ENCODE results near the gene ERICH6B. TPM values are rescaled to one million over a fixed set of nuclear protein-coding genes. Genes with fewer than 3 reads are reported as not detected.

Gene ERICH6B
- total RNA-seq, 4 donors from 2014 or later = not detected

GRCh38 chr13:45590066-45590465 is 25.5 kb downstream of the ERICH6B start:
- Histone ChIP-seq H3K9me3 (no peaks in the 10 kb centered on the region), H3K27me3 (no peaks in the 10 kb centered on the region), H3K4me3 (no peak overlapping the region), H3K27ac (no peak overlapping the region), H3K36me3 (no peaks in the 10 kb centered on the region), H3K4me1 (no peaks in the 10 kb centered on the region)
- intact Hi-C loops (cut with DNase I; ENCODE audit: low total_unique reads) = no loop called here
- TF ChIP-seq, protein P1, sequence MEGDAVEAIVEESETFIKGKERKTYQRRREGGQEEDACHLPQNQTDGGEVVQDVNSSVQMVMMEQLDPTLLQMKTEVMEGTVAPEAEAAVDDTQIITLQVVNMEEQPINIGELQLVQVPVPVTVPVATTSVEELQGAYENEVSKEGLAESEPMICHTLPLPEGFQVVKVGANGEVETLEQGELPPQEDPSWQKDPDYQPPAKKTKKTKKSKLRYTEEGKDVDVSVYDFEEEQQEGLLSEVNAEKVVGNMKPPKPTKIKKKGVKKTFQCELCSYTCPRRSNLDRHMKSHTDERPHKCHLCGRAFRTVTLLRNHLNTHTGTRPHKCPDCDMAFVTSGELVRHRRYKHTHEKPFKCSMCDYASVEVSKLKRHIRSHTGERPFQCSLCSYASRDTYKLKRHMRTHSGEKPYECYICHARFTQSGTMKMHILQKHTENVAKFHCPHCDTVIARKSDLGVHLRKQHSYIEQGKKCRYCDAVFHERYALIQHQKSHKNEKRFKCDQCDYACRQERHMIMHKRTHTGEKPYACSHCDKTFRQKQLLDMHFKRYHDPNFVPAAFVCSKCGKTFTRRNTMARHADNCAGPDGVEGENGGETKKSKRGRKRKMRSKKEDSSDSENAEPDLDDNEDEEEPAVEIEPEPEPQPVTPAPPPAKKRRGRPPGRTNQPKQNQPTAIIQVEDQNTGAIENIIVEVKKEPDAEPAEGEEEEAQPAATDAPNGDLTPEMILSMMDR (IDR thresholded peaks at IDR 0.05) = no peak
- no peak for TF ChIP-seq POLR2A (IDR thresholded peaks at IDR 0.05)
- no peak for DNase-seq

DNA sequence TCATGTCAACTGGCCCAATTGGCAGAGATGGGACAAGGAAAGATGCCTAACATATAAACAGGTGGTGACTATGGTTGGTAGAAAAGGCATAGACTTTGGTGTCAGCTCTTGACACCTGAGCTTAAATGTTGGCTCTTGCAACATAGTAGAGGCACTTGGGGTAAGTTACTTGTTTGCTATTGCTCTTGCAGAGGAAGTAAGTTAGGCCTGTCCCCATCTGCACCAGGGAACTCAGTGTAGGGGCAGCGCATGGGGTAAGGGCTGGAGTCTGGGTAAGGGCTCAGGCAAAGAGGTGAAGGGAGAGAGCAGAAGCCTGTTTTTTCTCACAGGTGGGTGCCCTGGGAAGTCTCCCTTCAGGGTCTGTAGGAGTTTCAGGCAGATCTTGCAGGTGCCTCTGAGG is 27.6 kb downstream of the ERICH6B start:
- Histone ChIP-seq H3K36me3 (no peaks in the 10 kb centered on the region), H3K27me3 (no peaks in the 10 kb centered on the region), H3K27ac (no peak overlapping the region), H3K9me3 (no peaks in the 10 kb centered on the region), H3K4me3 (no peak overlapping the region), H3K4me1 (no peaks in the 10 kb centered on the region)
- TF ChIP-seq, protein P1 (IDR thresholded peaks at IDR 0.05) = no peak
- no peak for TF ChIP-seq POLR2A (IDR thresholded peaks at IDR 0.05)
- intact Hi-C loops (cut with DNase I; ENCODE audit: low total_unique reads) = no loop called here
- no peak for DNase-seq

- Histone ChIP-seq H3K4me1 (no peaks in the 10 kb centered on the region), H3K9me3 (no peaks in the 10 kb centered on the region), H3K27ac (no peak overlapping the region), H3K4me3 (no peak overlapping the region), H3K27me3 (no peaks in the 10 kb centered on the region), H3K36me3 (no peaks in the 10 kb centered on the region)
- TF ChIP-seq, protein P1 (IDR thresholded peaks at IDR 0.05) = no peak
- no peak for TF ChIP-seq POLR2A (IDR thresholded peaks at IDR 0.05)
- intact Hi-C loops (cut with DNase I; ENCODE audit: low total_unique reads) = no loop called here
- DNase-seq = no peak
These were observed 30.7 kb downstream of the ERICH6B start for GRCh38 chr13:45584816-45585215.

DNA sequence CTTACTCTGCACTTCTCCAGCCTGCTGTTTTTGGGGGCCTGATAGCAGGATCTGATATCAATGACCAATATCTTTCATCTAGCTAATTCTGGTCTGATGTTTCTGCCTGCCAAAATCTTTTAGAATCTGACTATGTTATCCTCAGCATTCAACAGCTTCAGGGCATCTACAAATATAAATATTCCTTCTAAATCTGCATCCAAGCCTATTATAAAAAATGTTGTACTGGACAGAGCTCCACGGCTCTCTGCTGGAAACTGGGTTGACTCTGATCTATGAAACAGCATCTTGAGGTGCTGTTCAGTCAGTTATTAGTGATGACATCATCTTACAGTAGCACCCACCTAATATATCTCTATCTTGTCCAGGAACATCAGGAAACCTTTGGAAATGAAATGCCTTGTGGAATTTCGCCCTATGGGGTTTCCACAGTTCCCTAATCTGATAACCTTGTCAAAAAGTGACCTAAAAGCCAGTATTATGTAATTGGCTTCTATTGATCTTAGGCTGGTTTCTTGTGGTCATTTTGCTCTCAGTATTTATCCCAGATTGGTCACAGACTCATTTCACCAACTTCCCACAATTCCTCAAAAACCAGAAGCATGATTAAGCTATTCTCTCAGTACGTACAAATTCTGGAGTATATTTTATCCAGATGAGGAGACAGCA is 33.0 kb downstream of the ERICH6B start:
- Histone ChIP-seq H3K9me3 (no peaks in the 10 kb centered on the region), H3K27me3 (no peaks in the 10 kb centered on the region), H3K4me3 (no peak overlapping the region), H3K4me1 (no peaks in the 10 kb centered on the region), H3K36me3 (no peaks in the 10 kb centered on the region), H3K27ac (no peak overlapping the region)
- no peak for DNase-seq
- TF ChIP-seq, protein P1 (IDR thresholded peaks at IDR 0.05) = no peak
- no peak for TF ChIP-seq POLR2A (IDR thresholded peaks at IDR 0.05)
- intact Hi-C loops (cut with DNase I; ENCODE audit: low total_unique reads) = no loop called here

DNA sequence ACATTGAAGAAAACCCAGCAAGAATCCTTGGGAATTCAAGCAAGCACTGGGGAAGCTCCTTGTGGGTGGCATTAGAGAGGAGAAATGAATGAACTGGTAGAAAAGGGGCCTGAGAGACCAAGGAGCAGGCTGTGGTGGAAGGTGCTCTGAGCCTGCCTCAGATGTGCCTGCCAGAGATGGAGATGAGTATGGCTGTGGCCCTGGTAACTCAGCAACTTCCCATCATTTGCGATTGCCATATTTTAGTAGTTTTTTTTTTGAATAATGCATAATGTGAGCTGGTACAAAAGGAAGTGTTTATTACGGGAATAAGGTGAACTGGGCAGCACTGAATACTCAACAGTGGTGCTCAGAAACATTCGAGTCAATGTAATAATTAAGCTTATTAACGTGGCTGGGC is 39.1 kb downstream of the ERICH6B start:
- H3K27ac ChIP-seq = no peak overlapping the region
- DNase-seq = no peak
- H3K36me3 ChIP-seq = no peaks in the 10 kb centered on the region
- no peaks in the 10 kb centered on the region for H3K9me3 ChIP-seq
- no peak for TF ChIP-seq POLR2A (IDR thresholded peaks at IDR 0.05)
- TF ChIP-seq, protein P1 (IDR thresholded peaks at IDR 0.05) = no peak
- no peak overlapping the region for H3K4me3 ChIP-seq
- intact Hi-C loops (cut with DNase I; ENCODE audit: low total_unique reads) = no loop called here
- H3K4me1 ChIP-seq = no peaks in the 10 kb centered on the region
- no peaks in the 10 kb centered on the region for H3K27me3 ChIP-seq

Data from uterus (tissue), 4 donors.